RWPE2 (cell line): ENCODE results near the gene GNB1L.
"Not testable (repeated sequence)": the region's sequence is repeated elsewhere in the genome, so short reads cannot be mapped to it uniquely, and the experiment has no call there.

ENCODE experiments used
- ATAC-seq: fragments of 200-7000 bp; cut with Tn5 transposase; 3 replicates; pipeline ENCODE4 v1.9.1; 2021; ENCODE audit warnings: low read depth
- DNase-seq: peaks from one replicate; pipeline ENCODE4 v3.0.0-alpha.2; 2020; ENCODE audit warnings: low spot score
- H3K27ac ChIP-seq: fragments of 450-650 bp; 2 replicates; pipeline ENCODE4 v1.5.1; 2017; ENCODE audit warnings: mild to moderate bottlenecking; ENCODE audit not compliant: poor library complexity, severe bottlenecking
- H3K27me3 ChIP-seq: fragments of 250-450 bp; sonication (Bioruptor Pico); 2 replicates; pipeline ENCODE4 v1.5.1; 2021; ENCODE audit warnings: mild to moderate bottlenecking, moderate library complexity; ENCODE audit not compliant: insufficient read depth, poor library complexity, severe bottlenecking
- H3K36me3 ChIP-seq: fragments of 250-450 bp; sonication (Bioruptor Pico); 2 replicates; pipeline ENCODE4 v1.5.1; 2020; ENCODE audit warnings: low read depth, mild to moderate bottlenecking, moderate library complexity
- H3K4me1 ChIP-seq: fragments of 250-450 bp; sonication (Bioruptor Pico); 2 replicates; pipeline ENCODE4 v1.5.1; 2021; ENCODE audit warnings: mild to moderate bottlenecking, moderate library complexity; ENCODE audit not compliant: insufficient read depth, poor library complexity, severe bottlenecking
- H3K4me3 ChIP-seq: fragments of 250-450 bp; sonication (Bioruptor Pico); 2 replicates; pipeline ENCODE4 v1.5.1; 2021; ENCODE audit warnings: mild to moderate bottlenecking, moderate library complexity; ENCODE audit not compliant: severe bottlenecking
- H3K9me3 ChIP-seq: fragments of 250-450 bp; sonication (Bioruptor Pico); 2 replicates; pipeline ENCODE4 v1.5.1; 2021; ENCODE audit warnings: mild to moderate bottlenecking, moderate library complexity; ENCODE audit not compliant: severe bottlenecking
- CTCF ChIP-seq: fragments of 450-650 bp; IDR thresholded peaks from one replicate; pipeline ENCODE4 v1.5.1; 2017; ENCODE audit warnings: mild to moderate bottlenecking, moderate library complexity; ENCODE audit not compliant: poor library complexity, severe bottlenecking

The GNB1L gene

GRCh38 chr22:19793161-19793560 is 61.5 kb downstream of the GNB1L start:
- Histone ChIP-seq H3K4me1 (no peaks in the 10 kb centered on the region), H3K27me3 (no peaks in the 10 kb centered on the region), H3K36me3 (no peaks in the 10 kb centered on the region), H3K27ac (no peak overlapping the region), H3K9me3 (peaks cover 6% of the 10 kb centered on the region), H3K4me3 (no peak overlapping the region)
- TF ChIP-seq CTCF: no peak
- DNase-seq (no peak), ATAC-seq (no peak)

DNA sequence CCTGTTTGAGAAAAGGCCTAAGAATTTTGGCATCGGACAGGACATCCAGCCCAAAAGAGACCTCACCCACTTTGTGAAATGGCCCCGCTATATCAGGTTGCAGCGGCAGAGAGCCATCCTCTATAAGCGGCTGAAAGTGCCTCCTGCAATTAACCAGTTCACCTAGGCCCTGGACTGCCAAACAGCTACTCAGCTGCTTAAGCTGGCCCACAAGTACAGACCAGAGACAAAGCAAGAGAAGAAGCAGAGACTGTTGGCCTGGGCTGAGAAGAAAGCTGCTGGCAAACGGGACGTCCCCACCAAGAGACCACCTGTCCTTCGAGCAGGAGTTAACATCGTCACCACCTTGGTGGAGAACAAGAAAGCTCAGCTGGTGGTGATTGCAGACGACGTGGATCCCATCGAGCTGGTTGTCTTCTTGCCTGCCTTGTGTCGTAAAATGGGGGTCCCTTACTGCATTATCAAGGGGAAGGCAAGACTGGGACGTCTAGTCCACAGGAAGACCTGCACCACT is 62.2 kb downstream of the GNB1L start:
- H3K9me3 ChIP-seq, H3K4me3 ChIP-seq, H3K36me3 ChIP-seq, H3K27ac ChIP-seq, H3K27me3 ChIP-seq, H3K4me1 ChIP-seq, DNase-seq, ATAC-seq: not testable (repeated sequence)

DNA sequence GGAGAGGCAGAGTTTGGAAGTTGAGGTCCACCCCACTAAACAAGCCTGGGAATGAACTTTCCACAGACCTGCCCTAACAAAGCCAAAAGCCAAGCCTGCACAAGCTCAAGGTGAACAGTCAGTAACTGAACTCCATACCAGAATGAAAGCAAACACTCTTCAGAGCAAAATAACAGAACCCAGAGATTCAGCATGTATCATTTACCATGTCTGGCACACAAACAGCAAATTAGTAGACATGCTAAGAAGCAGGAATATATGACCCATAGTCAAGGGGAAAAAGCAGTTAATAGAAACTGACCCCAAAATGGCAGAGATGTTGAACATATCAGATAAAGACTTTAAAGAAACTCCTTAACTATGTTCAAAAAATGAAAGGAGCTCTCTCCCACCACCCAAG is 62.8 kb downstream of the GNB1L start:
- H3K4me3 ChIP-seq: no peak overlapping the region
- no peak for TF ChIP-seq CTCF
- ATAC-seq (no peak), DNase-seq (no peak)
- H3K4me1 ChIP-seq: no peaks in the 10 kb centered on the region
- no peak overlapping the region for H3K27ac ChIP-seq
- H3K36me3 ChIP-seq: no peaks in the 10 kb centered on the region
- H3K27me3 ChIP-seq: no peaks in the 10 kb centered on the region
- peaks cover 6% of the 10 kb centered on the region for H3K9me3 ChIP-seq

- no peak for DNase-seq
- Histone ChIP-seq H3K27ac (no peak overlapping the region), H3K9me3 (peaks cover 6% of the 10 kb centered on the region), H3K4me3 (no peak overlapping the region), H3K4me1 (no peaks in the 10 kb centered on the region), H3K27me3 (no peaks in the 10 kb centered on the region), H3K36me3 (no peaks in the 10 kb centered on the region)
- TF ChIP-seq CTCF: no peak
- ATAC-seq: no peak
Measured at GRCh38 chr22:19791243-19791642, 63.4 kb downstream of the GNB1L start.

DNA sequence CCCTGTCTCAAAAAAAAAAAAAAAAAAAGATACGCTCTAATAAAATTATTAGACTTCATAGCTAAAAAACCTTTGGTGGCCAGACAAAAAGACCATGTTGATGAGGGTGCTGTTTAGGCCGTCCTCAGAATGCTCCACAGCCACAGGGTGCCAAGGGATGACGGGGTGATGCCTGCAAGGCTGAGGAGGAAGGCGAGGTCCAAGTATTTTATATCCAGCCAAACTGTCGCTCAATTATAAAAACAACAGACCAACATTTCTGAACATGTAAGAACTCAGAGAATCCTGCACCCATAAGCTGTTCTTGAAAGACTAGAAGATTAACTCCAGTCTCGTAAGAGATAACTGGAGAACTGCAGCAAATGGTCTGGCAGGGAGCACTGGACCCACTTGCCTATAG is 64.8 kb downstream of the GNB1L start:
- TF ChIP-seq CTCF: no peak
- no peak for DNase-seq
- Histone ChIP-seq H3K4me3 (no peak overlapping the region), H3K4me1 (no peaks in the 10 kb centered on the region), H3K36me3 (no peaks in the 10 kb centered on the region), H3K27me3 (no peaks in the 10 kb centered on the region), H3K9me3 (peaks cover 6% of the 10 kb centered on the region), H3K27ac (no peak overlapping the region)
- no peak for ATAC-seq
